Mesothelial cell of epicardium (in vitro differentiated cells): ENCODE results near the gene HMGXB3. TPM values are rescaled to one million over a fixed set of nuclear protein-coding genes. Genes with fewer than 3 reads are reported as not detected.

ENCODE experiments used
- DNase-seq, 2 experiments: peaks; one replicate each; pipeline ENCODE4 v3.0.0; 2021; ENCODE audit warnings: low spot score in 2 of 2; ENCODE audit not compliant: unreplicated experiment in 2 of 2
- H3K27ac Mint-ChIP-seq: 2 replicates; pipeline ENCODE4 v1.8.0; 2021; ENCODE audit warnings: mixed read lengths
- H3K27me3 Mint-ChIP-seq: 2 replicates; pipeline ENCODE4 v1.8.0; 2021; ENCODE audit warnings: low read depth, mixed read lengths
- H3K36me3 Mint-ChIP-seq: 2 replicates; pipeline ENCODE4 v1.8.0; 2021; ENCODE audit warnings: mixed read lengths
- H3K4me1 Mint-ChIP-seq: 2 replicates; pipeline ENCODE4 v1.8.0; 2021; ENCODE audit warnings: mixed read lengths
- H3K4me3 Mint-ChIP-seq: 2 replicates; pipeline ENCODE4 v1.8.0; 2021; ENCODE audit warnings: mild to moderate bottlenecking, moderate library complexity, mixed read lengths
- H3K9me3 Mint-ChIP-seq: 2 replicates; pipeline ENCODE4 v1.8.0; 2021; ENCODE audit warnings: mixed read lengths
- total RNA-seq: library from RNA; stranded (reverse); gene quantifications from 3 replicates; pipeline ENCODE4 v1.2.1, GENCODE V29; 2021
- TF ChIP-seq, protein P1 (sequence below): fragments of 200-600 bp; sonication (generic); IDR thresholded peaks from one replicate; pipeline ENCODE4 v1.5.0; 2021; ENCODE audit warnings: antibody characterized with exemption; ENCODE audit not compliant: unreplicated experiment

HMGXB3 gene, protein sequence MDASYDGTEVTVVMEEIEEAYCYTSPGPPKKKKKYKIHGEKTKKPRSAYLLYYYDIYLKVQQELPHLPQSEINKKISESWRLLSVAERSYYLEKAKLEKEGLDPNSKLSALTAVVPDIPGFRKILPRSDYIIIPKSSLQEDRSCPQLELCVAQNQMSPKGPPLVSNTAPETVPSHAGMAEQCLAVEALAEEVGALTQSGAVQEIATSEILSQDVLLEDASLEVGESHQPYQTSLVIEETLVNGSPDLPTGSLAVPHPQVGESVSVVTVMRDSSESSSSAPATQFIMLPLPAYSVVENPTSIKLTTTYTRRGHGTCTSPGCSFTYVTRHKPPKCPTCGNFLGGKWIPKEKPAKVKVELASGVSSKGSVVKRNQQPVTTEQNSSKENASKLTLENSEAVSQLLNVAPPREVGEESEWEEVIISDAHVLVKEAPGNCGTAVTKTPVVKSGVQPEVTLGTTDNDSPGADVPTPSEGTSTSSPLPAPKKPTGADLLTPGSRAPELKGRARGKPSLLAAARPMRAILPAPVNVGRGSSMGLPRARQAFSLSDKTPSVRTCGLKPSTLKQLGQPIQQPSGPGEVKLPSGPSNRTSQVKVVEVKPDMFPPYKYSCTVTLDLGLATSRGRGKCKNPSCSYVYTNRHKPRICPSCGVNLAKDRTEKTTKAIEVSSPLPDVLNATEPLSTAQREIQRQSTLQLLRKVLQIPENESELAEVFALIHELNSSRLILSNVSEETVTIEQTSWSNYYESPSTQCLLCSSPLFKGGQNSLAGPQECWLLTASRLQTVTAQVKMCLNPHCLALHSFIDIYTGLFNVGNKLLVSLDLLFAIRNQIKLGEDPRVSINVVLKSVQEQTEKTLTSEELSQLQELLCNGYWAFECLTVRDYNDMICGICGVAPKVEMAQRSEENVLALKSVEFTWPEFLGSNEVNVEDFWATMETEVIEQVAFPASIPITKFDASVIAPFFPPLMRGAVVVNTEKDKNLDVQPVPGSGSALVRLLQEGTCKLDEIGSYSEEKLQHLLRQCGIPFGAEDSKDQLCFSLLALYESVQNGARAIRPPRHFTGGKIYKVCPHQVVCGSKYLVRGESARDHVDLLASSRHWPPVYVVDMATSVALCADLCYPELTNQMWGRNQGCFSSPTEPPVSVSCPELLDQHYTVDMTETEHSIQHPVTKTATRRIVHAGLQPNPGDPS (N-terminal part only)
- 49.6 to 53.1 TPM (median 52.8 TPM) in 3 replicates for total RNA-seq

DNA sequence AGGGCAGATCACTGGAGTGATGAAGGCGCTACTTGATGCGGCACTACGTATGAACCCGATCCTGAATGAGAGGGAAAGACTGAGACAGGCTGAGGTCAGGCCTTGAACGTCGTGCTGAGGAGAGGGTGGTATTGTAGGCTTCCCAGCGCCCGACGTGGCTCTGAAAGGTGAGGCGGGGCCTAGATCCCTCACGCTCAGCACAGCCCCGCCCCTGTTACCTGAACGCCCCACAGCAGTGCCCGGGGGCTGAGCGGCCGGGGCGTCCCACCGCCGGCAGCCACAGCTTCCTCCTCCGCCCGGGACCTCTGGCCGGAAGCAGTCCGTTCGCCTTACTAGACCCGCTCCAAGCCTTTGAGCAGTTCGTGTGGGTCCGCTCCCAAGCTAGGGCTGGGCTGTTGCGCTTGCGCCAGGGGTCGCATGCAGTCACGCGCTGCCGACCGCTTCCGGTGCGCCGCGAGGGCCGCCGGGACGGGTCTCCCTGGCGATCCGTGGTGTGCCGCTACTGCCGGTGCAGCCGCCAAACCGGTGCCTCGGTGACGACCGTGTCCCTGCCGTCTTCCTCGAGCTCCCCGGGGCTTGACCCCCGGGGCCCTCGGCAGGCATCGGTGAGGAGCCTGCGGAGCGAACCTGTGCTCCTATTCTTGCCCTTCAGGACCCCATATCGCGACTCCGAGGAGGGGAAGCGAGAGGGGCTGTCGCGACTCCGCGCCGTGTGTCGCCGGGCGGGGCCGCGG lies at the start of gene HMGXB3, which contains the start of gene TIGD6:
Gene HMGXB3, plus strand, starts transcription at position 484 of the 734 bp plus-strand sequence. CDS start 4,114 bp downstream, outside the sequence.
Gene TIGD6, minus strand, starts transcription at position 399 of the 734 bp plus-strand sequence. CDS start 4,306 bp downstream, outside the sequence.
- DNase-seq = peak; percentile 72 to 88
- peaks cover 5% of the 10 kb centered on the region for H3K36me3 Mint-ChIP-seq

DNA sequence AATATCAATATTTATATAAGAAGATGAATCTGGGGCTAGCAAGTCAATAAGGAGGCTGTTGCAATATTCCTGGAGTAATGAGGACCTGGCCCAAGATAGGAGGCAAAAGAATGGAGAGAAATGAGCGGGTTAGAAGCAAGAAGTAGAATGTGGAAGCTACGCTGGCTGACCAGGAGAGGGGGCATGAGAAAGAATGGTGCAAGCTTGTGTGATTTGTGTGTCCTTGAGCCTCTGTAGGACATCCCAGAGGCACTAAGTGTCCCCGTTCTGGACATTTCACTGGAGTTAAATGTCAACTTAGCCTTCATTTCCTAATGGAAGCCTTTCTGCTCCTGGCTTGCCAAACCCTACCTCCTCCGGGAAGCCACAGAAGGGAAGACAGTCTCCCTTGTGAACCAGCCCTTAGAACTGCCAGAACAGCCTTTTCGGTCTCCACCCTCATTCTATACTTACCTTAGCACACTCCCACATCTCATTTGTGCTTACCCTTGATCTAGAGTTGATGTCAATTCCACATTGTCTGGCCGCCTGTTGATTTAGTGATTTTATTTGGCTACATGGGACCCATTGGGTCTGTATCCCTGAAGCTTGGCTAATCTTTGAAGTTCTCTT lies 49.3 kb upstream of the HMGXB3 start:
- DNase-seq = no peak
- H3K36me3 Mint-ChIP-seq = no peaks in the 10 kb centered on the region
- TF ChIP-seq, protein P1, sequence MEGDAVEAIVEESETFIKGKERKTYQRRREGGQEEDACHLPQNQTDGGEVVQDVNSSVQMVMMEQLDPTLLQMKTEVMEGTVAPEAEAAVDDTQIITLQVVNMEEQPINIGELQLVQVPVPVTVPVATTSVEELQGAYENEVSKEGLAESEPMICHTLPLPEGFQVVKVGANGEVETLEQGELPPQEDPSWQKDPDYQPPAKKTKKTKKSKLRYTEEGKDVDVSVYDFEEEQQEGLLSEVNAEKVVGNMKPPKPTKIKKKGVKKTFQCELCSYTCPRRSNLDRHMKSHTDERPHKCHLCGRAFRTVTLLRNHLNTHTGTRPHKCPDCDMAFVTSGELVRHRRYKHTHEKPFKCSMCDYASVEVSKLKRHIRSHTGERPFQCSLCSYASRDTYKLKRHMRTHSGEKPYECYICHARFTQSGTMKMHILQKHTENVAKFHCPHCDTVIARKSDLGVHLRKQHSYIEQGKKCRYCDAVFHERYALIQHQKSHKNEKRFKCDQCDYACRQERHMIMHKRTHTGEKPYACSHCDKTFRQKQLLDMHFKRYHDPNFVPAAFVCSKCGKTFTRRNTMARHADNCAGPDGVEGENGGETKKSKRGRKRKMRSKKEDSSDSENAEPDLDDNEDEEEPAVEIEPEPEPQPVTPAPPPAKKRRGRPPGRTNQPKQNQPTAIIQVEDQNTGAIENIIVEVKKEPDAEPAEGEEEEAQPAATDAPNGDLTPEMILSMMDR = no peak
- no peak overlapping the region for H3K4me3 Mint-ChIP-seq
- H3K27ac Mint-ChIP-seq = no peak overlapping the region
- no peaks in the 10 kb centered on the region for H3K9me3 Mint-ChIP-seq
- H3K4me1 Mint-ChIP-seq = peaks cover 9% of the 10 kb centered on the region
- H3K27me3 Mint-ChIP-seq = no peaks in the 10 kb centered on the region

More for the DNA sequence above, at the start of gene HMGXB3, which contains the start of gene TIGD6:
- peak within 1 kb of the TSS; percentile 93 for H3K27ac Mint-ChIP-seq
- TF ChIP-seq, protein P1 = no peak
- H3K9me3 Mint-ChIP-seq = no peaks in the 10 kb centered on the region
- no peaks in the 10 kb centered on the region for H3K27me3 Mint-ChIP-seq
- H3K4me1 Mint-ChIP-seq = peaks cover 29% of the 10 kb centered on the region
- peak within 1 kb of the TSS; percentile 84 for H3K4me3 Mint-ChIP-seq

DNA sequence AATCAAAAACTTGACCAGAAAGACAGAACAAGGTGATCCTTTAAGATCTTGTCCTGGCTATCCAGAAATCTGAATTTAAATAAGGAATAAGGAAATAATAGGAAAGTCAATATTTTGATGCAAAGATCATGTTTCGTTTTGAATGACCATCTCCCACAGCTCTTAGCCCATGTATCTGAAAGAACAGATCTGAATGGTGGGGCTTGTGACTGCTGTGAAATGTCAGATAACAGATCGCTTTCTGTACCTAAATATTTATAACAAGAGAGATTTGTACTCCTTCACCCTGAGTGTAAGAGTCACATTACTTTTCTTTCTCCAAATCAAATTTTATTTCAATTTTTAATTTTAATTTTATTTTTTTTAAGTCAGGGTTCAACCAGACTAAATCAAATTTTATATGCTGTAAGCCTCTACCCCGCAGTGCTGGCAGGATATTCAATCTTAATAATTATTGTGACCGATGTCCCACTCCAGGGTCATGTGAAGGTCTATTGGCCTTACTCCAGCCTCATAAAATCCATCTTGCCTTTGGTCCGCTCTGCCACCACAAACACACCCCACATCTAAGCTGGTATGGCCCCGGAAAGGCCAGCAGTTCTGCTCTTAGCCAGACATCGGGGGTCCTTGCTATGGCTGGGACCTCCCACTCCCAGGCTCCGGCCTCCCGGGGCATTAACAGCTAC lies 47.0 kb upstream of the HMGXB3 start:
- H3K9me3 Mint-ChIP-seq = no peaks in the 10 kb centered on the region
- no peak overlapping the region for H3K4me3 Mint-ChIP-seq
- H3K27ac Mint-ChIP-seq = peak overlapping the region; percentile 32
- DNase-seq = no peak
- H3K36me3 Mint-ChIP-seq = no peaks in the 10 kb centered on the region
- TF ChIP-seq, protein P1 = no peak
- no peaks in the 10 kb centered on the region for H3K27me3 Mint-ChIP-seq
- peaks cover 9% of the 10 kb centered on the region for H3K4me1 Mint-ChIP-seq

DNA sequence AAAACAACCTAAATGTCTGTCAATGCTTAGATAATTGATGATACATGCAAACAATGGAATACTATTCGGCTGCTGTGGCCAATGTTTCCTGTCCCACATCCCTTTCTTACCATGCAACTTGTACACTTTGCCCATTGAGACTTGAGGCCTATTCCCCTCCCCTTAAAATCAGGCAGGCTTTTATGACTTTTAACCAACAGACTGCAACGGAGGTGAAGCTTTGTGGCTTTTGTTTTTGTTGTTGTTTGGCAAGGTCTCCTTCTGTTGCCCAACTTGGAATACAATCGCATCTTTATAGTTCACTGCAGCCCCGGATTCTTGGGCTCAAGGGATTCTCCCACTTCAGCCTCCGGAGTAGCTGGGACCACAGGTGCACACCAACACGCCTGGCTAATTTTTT lies 45.7 kb upstream of the HMGXB3 start:
- Mint-ChIP-seq H3K36me3 (no peaks in the 10 kb centered on the region), H3K27me3 (no peaks in the 10 kb centered on the region), H3K4me1 (peaks cover 15% of the 10 kb centered on the region), H3K9me3 (no peaks in the 10 kb centered on the region), H3K4me3 (no peak overlapping the region), H3K27ac (no peak overlapping the region)
- DNase-seq = no peak
- TF ChIP-seq, protein P1 = no peak
